ENCODE measurements around the gene NDUFA13. TPM values are rescaled to one million over a fixed set of nuclear protein-coding genes. Genes with fewer than 3 reads are reported as not detected.

NDUFA13 gene
- total RNA-seq, 2 donors from 2014 or later: 430 to 489 TPM

GRCh38 chr19:19550972-19551852 lies 35.2 kb downstream of the NDUFA13 start:
- ATAC-seq (no peak), DNase-seq (no peak)
- intact Hi-C loops (cut with DNase I, micrococcal nuclease): no loop called here

- intact Hi-C loops (cut with DNase I, micrococcal nuclease): no loop called here
- ATAC-seq (no peak), DNase-seq (no peak)
Measured at GRCh38 chr19:19551853-19552192, 35.8 kb downstream of the NDUFA13 start.

GRCh38 chr19:19552798-19553197 lies 36.8 kb downstream of the NDUFA13 start:
- DNase-seq (peak in 1 of 2 donors; percentile 47), ATAC-seq (peak; percentile 81)
- intact Hi-C loops (cut with DNase I, micrococcal nuclease): no loop called here

GRCh38 chr19:19553670-19554069 lies 37.6 kb downstream of the NDUFA13 start:
- intact Hi-C loops (cut with DNase I, micrococcal nuclease): no loop called here
- no peak for ATAC-seq
- DNase-seq: no peak

- ATAC-seq: peak; percentile 69
- DNase-seq: peak in 1 of 2 donors; percentile 59
- intact Hi-C loops (cut with DNase I, micrococcal nuclease): no loop called here
Measured at GRCh38 chr19:19554074-19555023, 38.3 kb downstream of the NDUFA13 start.

GRCh38 chr19:19558055-19558454 lies 42.0 kb downstream of the NDUFA13 start:
- ATAC-seq (no peak), DNase-seq (no peak)
- intact Hi-C loops (cut with DNase I, micrococcal nuclease): no loop called here

- ATAC-seq: no peak
- DNase-seq: no peak
- intact Hi-C loops (cut with DNase I, micrococcal nuclease): no loop called here
Measured at GRCh38 chr19:19558636-19559035, 42.6 kb downstream of the NDUFA13 start.

GRCh38 chr19:19559931-19560330 lies 43.9 kb downstream of the NDUFA13 start:
- intact Hi-C loops (cut with DNase I, micrococcal nuclease): no loop called here
- ATAC-seq: no peak

GRCh38 chr19:19561946-19562664 lies 46.1 kb downstream of the NDUFA13 start:
- intact Hi-C loops (cut with DNase I, micrococcal nuclease): no loop called here
- no peak for ATAC-seq
- DNase-seq: no peak

More at GRCh38 chr19:19559931-19560330, 43.9 kb downstream of the NDUFA13 start:
- no peak for DNase-seq

- DNase-seq: no peak
- peak; percentile 49 for ATAC-seq
- intact Hi-C loops (cut with DNase I, micrococcal nuclease): no loop called here
Measured at GRCh38 chr19:19562665-19563347, 46.8 kb downstream of the NDUFA13 start.

- no peak for ATAC-seq
- DNase-seq: no peak
- intact Hi-C loops (cut with DNase I, micrococcal nuclease): no loop called here
Measured at GRCh38 chr19:19563348-19563848, 47.4 kb downstream of the NDUFA13 start.

GRCh38 chr19:19566306-19566705 lies 50.3 kb downstream of the NDUFA13 start:
- DNase-seq (no peak), ATAC-seq (no peak)
- intact Hi-C loops (cut with DNase I, micrococcal nuclease): no loop called here

GRCh38 chr19:19567391-19567790 lies 51.4 kb downstream of the NDUFA13 start:
- no peak for DNase-seq
- intact Hi-C loops (cut with DNase I, micrococcal nuclease): no loop called here
- ATAC-seq: no peak

GRCh38 chr19:19568802-19569756 lies 53.1 kb downstream of the NDUFA13 start:
- ATAC-seq: no peak
- intact Hi-C loops (cut with DNase I, micrococcal nuclease): no loop called here
- DNase-seq: no peak

GRCh38 chr19:19570571-19570970 lies 54.5 kb downstream of the NDUFA13 start:
- intact Hi-C loops (cut with DNase I, micrococcal nuclease): no loop called here
- no peak for ATAC-seq

GRCh38 chr19:19571071-19571786 lies 55.2 kb downstream of the NDUFA13 start:
- no peak for DNase-seq
- intact Hi-C loops (cut with DNase I, micrococcal nuclease): no loop called here
- no peak for ATAC-seq

More at GRCh38 chr19:19570571-19570970, 54.5 kb downstream of the NDUFA13 start:
- DNase-seq: no peak

GRCh38 chr19:19575411-19575810 lies 59.4 kb downstream of the NDUFA13 start:
- intact Hi-C loops (cut with DNase I, micrococcal nuclease): no loop called here

More at GRCh38 chr19:19575411-19575810, 59.4 kb downstream of the NDUFA13 start:
- DNase-seq: no peak
- ATAC-seq: no peak
